Neutrophil (primary cell): Measurements from ENCODE around the gene MYOM3.

Experiments
- H3K27ac ChIP-seq: fragments of 200-600 bp; sonication (generic); 2 replicates; pipeline ENCODE4 v1.5.1; 2016; ENCODE audit warnings: mild to moderate bottlenecking, moderate library complexity
- H3K27me3 ChIP-seq: fragments of 200-600 bp; sonication (generic); 2 replicates; pipeline ENCODE4 v1.6.0; 2016; ENCODE audit warnings: mild to moderate bottlenecking
- H3K36me3 ChIP-seq: fragments of 200-600 bp; sonication (generic); 2 replicates; pipeline ENCODE4 v1.5.1; 2017
- H3K4me1 ChIP-seq, 2 experiments: fragments of 200-600 bp in 1 of 2; sonication (generic) in 1 of 2; 1 replicate in 1 of 2; 2 replicates in 1 of 2; pipeline versions ENCODE4 v1.5.1 to v1.6.1; 2013 to 2016; ENCODE audit warnings: low read depth in 1 of 2, low read length in 1 of 2, mild to moderate bottlenecking in 1 of 2, moderate library complexity in 1 of 2; ENCODE audit not compliant: control insufficient read depth in 1 of 2, insufficient read depth in 1 of 2
- H3K4me3 ChIP-seq, 2 experiments: fragments of 200-600 bp in 1 of 2; sonication (generic) in 1 of 2; 1 replicate in 1 of 2; 2 replicates in 1 of 2; pipeline ENCODE4 v1.5.1; 2013 to 2016; ENCODE audit warnings: low read depth in 1 of 2, low read length in 1 of 2, mild to moderate bottlenecking in 1 of 2, moderate library complexity in 1 of 2
- H3K9me3 ChIP-seq: fragments of 200-600 bp; sonication (generic); 2 replicates; pipeline ENCODE4 v1.5.1; 2016
- TF ChIP-seq, protein P1 (sequence below): fragments of 200-600 bp; sonication (generic); IDR thresholded peaks from 2 replicates; pipeline ENCODE4 v1.5.1; 2016; ENCODE audit warnings: antibody characterized with exemption

The MYOM3 gene

DNA sequence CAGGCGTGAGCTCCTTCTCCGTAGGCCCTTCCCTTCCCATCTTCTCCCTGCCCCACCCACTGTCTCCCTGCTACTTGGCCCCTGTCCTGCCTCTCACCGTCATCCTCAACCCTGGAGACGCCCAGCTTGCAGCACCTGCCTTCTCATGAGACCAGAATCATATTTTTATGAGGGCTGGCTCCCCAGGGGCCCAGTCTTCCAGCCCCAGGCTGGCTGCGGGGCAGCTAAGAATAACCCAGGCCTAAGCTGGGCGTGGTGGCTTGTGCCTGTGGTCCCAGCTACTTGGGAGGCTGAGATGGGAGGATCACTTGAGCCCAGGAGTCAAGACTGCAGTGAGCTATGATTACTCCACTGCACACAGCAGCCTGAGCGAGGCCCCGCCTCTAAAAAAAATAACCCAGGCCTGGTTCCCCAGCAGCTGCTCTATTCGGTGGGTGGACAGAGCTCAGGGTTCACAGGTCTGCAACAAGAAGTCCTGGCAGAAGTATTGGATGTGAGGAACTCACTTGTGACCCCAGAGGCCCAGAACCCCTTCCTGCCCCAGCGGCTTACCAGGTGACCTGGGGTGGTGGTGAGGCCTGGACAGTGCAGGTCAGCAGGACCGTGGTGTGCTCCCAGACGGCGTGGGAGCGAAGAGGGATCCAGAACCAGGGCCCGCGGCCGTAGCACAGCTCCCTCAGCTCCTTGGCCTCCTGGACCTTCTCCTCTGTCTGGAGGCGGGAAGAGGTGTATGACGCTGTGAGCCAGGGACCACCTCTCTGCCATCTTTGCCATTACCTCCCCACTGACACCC, 6.4 kb downstream of the MYOM3 start:
- H3K9me3 ChIP-seq: no peaks in the 10 kb centered on the region
- no peaks in the 10 kb centered on the region for H3K4me1 ChIP-seq
- H3K36me3 ChIP-seq: no peaks in the 10 kb centered on the region
- H3K27ac ChIP-seq: no peak overlapping the region
- H3K27me3 ChIP-seq: peaks cover under 1% of the 10 kb centered on the region
- H3K4me3 ChIP-seq: no peak overlapping the region
- TF ChIP-seq, protein P1, sequence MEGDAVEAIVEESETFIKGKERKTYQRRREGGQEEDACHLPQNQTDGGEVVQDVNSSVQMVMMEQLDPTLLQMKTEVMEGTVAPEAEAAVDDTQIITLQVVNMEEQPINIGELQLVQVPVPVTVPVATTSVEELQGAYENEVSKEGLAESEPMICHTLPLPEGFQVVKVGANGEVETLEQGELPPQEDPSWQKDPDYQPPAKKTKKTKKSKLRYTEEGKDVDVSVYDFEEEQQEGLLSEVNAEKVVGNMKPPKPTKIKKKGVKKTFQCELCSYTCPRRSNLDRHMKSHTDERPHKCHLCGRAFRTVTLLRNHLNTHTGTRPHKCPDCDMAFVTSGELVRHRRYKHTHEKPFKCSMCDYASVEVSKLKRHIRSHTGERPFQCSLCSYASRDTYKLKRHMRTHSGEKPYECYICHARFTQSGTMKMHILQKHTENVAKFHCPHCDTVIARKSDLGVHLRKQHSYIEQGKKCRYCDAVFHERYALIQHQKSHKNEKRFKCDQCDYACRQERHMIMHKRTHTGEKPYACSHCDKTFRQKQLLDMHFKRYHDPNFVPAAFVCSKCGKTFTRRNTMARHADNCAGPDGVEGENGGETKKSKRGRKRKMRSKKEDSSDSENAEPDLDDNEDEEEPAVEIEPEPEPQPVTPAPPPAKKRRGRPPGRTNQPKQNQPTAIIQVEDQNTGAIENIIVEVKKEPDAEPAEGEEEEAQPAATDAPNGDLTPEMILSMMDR: no peak

DNA sequence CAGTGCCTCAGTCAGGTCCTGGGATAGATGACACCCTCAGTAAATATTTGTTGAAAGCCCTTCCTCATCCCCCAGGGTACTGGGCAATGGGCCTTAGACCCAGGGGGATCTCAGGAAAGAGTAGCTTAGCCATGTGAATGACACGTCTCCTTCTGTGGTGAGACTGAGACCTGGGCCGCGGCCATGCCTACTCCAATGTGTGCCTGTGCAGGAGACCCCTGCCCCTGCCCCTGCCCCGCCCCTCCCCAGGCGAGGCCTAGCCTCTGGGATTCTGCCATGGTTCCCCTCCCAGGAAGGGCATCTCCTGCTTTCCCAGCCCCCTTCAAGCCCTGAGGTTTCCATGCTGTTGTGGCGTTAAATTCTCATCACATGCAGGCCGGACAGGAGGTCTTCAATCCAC, 7.1 kb downstream of the MYOM3 start:
- Histone ChIP-seq H3K4me3 (no peak overlapping the region), H3K27me3 (no peaks in the 10 kb centered on the region), H3K27ac (no peak overlapping the region), H3K9me3 (no peaks in the 10 kb centered on the region), H3K4me1 (no peaks in the 10 kb centered on the region), H3K36me3 (no peaks in the 10 kb centered on the region)
- TF ChIP-seq, protein P1: no peak

DNA sequence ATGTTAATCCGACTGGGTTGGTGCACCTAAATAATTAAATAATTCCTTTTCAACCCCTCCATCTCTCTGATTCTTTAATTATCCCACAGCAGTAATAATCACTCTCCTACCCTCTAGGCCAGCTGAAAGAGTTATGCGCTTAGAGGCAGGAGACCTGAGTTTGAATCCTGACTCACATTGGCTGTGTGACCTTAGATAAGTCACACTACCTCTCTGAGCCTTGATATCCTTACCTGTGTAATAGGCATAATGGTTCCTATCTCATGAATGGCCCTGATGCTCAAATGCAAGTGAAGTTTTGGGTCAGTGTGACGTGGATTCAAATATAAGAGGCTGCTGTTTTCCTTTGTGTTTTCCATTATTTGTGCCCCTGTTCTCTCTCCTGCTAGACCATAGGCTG, 8.1 kb downstream of the MYOM3 start:
- Histone ChIP-seq H3K27ac (no peak overlapping the region), H3K4me1 (no peaks in the 10 kb centered on the region), H3K9me3 (no peaks in the 10 kb centered on the region), H3K27me3 (no peaks in the 10 kb centered on the region), H3K36me3 (no peaks in the 10 kb centered on the region), H3K4me3 (no peak overlapping the region)
- TF ChIP-seq, protein P1: no peak

DNA sequence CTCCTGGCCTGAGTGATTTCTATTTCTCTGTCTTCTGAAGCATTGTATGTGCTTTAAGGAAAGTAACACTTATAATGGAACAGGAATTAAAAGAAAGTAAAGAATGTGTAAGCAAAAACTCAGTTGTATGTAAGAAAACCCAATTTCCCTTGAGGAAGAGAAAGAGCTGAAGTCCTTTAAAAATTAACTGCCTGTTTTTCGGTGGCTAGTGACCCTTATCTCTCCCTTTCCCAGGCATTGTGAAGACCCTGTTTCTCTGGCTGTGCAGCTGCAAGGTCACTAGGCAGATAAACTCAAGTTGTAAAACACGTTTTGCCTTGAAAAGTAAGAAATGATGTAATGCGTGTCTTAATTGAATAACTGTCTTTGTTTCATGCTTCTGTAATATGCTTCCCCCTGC, 8.5 kb downstream of the MYOM3 start:
- H3K36me3 ChIP-seq: no peaks in the 10 kb centered on the region
- no peak overlapping the region for H3K27ac ChIP-seq
- TF ChIP-seq, protein P1: no peak
- H3K4me1 ChIP-seq: no peaks in the 10 kb centered on the region
- H3K9me3 ChIP-seq: no peaks in the 10 kb centered on the region
- no peak overlapping the region for H3K4me3 ChIP-seq
- no peaks in the 10 kb centered on the region for H3K27me3 ChIP-seq

GRCh38 chr1:24102961-24103360, 9.0 kb downstream of the MYOM3 start:
- no peak overlapping the region for H3K27ac ChIP-seq
- no peaks in the 10 kb centered on the region for H3K36me3 ChIP-seq
- H3K9me3 ChIP-seq: no peaks in the 10 kb centered on the region
- TF ChIP-seq, protein P1: no peak
- no peaks in the 10 kb centered on the region for H3K27me3 ChIP-seq
- no peaks in the 10 kb centered on the region for H3K4me1 ChIP-seq
- no peak overlapping the region for H3K4me3 ChIP-seq
